ENCODE data around the gene RPL14.

DNA sequence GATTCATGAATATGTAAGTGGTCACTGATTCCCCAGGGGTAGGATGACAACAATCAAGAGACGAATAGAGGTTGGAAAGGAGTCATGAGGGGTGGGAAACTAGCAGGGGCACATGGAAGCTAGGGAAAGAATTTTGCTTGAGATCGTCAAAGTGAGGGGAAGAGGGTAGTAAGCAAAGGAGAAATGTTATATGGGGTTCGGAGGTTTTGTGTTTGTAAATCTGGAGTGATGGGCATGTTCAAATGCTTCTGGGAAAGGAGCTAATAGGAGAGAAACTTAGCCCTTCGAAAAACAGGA is 7.9 kb downstream of the RPL14 start:
- TF ChIP-seq, protein P1, sequence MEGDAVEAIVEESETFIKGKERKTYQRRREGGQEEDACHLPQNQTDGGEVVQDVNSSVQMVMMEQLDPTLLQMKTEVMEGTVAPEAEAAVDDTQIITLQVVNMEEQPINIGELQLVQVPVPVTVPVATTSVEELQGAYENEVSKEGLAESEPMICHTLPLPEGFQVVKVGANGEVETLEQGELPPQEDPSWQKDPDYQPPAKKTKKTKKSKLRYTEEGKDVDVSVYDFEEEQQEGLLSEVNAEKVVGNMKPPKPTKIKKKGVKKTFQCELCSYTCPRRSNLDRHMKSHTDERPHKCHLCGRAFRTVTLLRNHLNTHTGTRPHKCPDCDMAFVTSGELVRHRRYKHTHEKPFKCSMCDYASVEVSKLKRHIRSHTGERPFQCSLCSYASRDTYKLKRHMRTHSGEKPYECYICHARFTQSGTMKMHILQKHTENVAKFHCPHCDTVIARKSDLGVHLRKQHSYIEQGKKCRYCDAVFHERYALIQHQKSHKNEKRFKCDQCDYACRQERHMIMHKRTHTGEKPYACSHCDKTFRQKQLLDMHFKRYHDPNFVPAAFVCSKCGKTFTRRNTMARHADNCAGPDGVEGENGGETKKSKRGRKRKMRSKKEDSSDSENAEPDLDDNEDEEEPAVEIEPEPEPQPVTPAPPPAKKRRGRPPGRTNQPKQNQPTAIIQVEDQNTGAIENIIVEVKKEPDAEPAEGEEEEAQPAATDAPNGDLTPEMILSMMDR (conservative IDR thresholded peaks at IDR 0.05; ENCODE audit: low read length) = no peak
- no peak for TF ChIP-seq EZH2phosphoT487 (IDR thresholded peaks at IDR 0.05; ENCODE audit: borderline replicate concordance, low read depth, low read length)

All from OCI-LY7 (cell line).